Panc1 (cell line): ENCODE data around the gene ZNF578.

ENCODE experiments used
- POLR2AphosphoS5 ChIP-seq: IDR thresholded peaks from 2 replicates; pipeline ENCODE4 v1.6.1; 2012; ENCODE audit warnings: mild to moderate bottlenecking, low read depth, low read length, moderate library complexity
- TF ChIP-seq, protein P1 (sequence below): fragments of 450-650 bp; IDR thresholded peaks from 2 replicates; pipeline ENCODE4 v1.5.1; 2017; ENCODE audit warnings: mild to moderate bottlenecking

DNA sequence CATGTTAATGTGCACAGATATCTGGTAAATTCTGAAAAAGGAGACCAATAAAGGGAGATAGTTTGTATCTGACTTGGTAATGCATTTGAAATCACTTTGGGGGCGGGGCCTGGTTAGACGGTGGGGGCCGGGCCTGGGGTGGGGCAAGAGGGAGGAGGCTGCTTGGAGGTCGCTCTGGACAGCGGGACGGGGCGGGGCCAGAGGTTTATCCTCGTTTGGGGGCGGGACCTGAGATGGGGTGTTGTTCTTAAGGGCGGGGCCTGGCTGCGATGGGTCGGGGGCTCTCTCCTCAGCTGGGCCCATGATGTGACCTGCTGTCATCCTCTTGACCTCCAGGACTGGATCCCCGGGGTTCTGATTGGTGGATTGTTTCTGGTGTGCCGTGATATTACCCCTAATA, 69.2 kb downstream of the ZNF578 start:
- TF ChIP-seq, protein P1, sequence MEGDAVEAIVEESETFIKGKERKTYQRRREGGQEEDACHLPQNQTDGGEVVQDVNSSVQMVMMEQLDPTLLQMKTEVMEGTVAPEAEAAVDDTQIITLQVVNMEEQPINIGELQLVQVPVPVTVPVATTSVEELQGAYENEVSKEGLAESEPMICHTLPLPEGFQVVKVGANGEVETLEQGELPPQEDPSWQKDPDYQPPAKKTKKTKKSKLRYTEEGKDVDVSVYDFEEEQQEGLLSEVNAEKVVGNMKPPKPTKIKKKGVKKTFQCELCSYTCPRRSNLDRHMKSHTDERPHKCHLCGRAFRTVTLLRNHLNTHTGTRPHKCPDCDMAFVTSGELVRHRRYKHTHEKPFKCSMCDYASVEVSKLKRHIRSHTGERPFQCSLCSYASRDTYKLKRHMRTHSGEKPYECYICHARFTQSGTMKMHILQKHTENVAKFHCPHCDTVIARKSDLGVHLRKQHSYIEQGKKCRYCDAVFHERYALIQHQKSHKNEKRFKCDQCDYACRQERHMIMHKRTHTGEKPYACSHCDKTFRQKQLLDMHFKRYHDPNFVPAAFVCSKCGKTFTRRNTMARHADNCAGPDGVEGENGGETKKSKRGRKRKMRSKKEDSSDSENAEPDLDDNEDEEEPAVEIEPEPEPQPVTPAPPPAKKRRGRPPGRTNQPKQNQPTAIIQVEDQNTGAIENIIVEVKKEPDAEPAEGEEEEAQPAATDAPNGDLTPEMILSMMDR = no peak
- TF ChIP-seq POLR2AphosphoS5 = no peak
